ENCODE data around the gene ACP7. TPM values are rescaled to one million over a fixed set of nuclear protein-coding genes. Genes with fewer than 3 reads are reported as not detected.
A peak's percentile ranks its signal among the peaks of the same experiment; 100 is the strongest.

The ACP7 gene
- total RNA-seq, 2 donors from 2014 or later, result 0.80 TPM; not detected in 1

DNA sequence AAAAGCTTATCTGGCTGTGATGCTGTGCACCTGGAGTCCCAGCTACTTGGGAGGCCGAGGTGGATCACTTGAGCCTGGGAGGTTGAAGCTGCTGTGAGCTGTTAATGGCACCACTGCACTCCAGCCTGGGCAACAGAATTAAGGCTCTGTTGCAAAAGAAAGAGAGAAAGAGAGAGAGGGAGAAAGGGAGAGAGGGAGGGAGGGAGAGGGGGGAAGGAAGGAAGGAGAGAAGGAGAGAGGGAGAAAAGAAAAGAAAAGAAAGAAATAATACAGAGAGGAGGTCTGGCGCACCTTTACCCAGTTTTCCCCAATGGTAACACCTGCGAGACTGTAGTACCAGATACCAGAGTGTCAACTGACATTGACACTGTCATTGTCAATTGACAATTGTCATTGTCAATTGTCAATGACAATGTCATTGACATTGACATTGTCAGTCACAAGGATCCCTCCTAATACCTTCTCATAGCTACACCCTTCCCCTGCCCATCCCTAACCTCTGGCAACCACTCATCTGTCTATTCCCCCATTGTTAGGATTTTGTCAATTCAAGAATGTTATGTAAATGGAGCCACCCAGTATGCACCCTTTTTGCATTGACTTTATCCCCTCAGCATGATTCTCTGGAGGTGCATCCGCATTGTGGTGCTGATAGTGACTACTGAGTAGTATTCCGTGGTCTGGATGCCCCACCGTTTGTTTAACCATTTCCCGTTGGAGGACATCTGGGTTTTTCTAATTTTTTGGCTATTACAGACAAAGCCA, 62.7 kb downstream of the ACP7 start:
- H3K4me3 ChIP-seq, result no peak overlapping the region
- no peaks in the 10 kb centered on the region for H3K9me3 ChIP-seq
- intact Hi-C loops (cut with DNase I), result no loop called here
- DNase-seq (ENCODE audit: low spot score), result no peak
- no peaks in the 10 kb centered on the region for H3K36me3 ChIP-seq
- peak overlapping the region; percentile 80 to 88 for H3K27ac ChIP-seq
- TF ChIP-seq, protein P1, sequence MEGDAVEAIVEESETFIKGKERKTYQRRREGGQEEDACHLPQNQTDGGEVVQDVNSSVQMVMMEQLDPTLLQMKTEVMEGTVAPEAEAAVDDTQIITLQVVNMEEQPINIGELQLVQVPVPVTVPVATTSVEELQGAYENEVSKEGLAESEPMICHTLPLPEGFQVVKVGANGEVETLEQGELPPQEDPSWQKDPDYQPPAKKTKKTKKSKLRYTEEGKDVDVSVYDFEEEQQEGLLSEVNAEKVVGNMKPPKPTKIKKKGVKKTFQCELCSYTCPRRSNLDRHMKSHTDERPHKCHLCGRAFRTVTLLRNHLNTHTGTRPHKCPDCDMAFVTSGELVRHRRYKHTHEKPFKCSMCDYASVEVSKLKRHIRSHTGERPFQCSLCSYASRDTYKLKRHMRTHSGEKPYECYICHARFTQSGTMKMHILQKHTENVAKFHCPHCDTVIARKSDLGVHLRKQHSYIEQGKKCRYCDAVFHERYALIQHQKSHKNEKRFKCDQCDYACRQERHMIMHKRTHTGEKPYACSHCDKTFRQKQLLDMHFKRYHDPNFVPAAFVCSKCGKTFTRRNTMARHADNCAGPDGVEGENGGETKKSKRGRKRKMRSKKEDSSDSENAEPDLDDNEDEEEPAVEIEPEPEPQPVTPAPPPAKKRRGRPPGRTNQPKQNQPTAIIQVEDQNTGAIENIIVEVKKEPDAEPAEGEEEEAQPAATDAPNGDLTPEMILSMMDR (IDR thresholded peaks at IDR 0.05), result no peak
- TF ChIP-seq POLR2AphosphoS5 (IDR thresholded peaks at IDR 0.05) (no peak), POLR2A (IDR thresholded peaks at IDR 0.05) (no peak)
- WGBS, result 84% methylated on average over 7 of the region's 7 CpGs
- H3K27me3 ChIP-seq (replicated peaks; ENCODE audit: insufficient read depth), result no peaks in the 10 kb centered on the region
- peaks cover 27% of the 10 kb centered on the region for H3K4me1 ChIP-seq (replicated peaks)

DNA sequence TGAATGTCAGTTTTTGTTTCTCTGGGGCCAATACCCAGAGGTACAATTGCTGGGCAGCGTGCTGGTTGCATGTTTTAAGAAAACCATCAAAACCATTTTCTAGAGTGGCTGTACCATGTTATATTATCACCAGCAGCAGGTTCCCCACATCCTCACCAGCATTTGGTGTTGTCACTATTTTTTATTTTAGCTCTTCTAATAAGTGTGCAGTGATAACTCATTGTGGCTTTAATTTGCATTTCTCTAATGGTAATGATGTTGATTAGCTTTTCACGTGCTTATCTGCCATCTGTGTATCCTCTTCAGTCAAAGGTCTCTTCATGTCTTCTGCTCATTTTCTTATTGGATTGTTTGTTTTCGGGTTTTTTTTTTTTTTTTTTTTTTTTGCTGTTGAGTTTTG, 63.3 kb downstream of the ACP7 start:
- 94% methylated on average over 3 of the region's 3 CpGs for WGBS
- Histone ChIP-seq H3K27me3 (replicated peaks; ENCODE audit: insufficient read depth) (no peaks in the 10 kb centered on the region), H3K4me1 (replicated peaks) (peaks cover 22% of the 10 kb centered on the region), H3K9me3 (no peaks in the 10 kb centered on the region), H3K36me3 (no peaks in the 10 kb centered on the region), H3K27ac (no peak overlapping the region), H3K4me3 (no peak overlapping the region)
- DNase-seq (ENCODE audit: low spot score), result no peak
- intact Hi-C loops (cut with DNase I), result no loop called here
- TF ChIP-seq POLR2AphosphoS5 (IDR thresholded peaks at IDR 0.05), result no peak
- TF ChIP-seq POLR2A (IDR thresholded peaks at IDR 0.05), result no peak

DNA sequence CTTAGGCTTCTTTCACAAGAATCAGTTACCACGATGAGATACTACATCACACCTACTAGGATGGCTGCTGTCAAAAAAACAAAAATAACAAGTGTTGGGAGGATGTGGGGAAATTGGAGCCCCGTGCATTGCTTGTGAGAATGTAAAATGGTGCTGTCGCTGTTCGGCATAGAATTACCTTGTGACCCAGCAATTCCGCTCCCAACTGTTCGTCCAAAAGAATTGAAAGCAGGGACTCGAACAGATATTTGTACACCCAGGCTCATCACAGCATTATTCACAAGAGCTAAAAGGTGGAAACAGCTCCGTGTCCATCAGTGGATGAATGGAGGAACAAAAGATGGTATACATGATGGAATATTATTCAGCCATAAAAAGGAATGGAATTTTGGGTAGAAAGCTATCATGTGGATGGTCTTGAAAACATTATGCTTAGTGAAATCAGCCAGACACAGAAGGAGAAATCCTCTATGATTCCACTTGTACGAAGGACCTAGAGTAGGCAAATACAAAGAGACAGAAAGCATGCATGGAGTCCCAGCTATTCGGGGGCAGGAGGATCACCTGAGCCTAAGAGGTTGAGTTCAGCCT, 64.9 kb downstream of the ACP7 start:
- no peak overlapping the region for H3K4me3 ChIP-seq
- H3K27me3 ChIP-seq (replicated peaks; ENCODE audit: insufficient read depth), result no peaks in the 10 kb centered on the region
- DNase-seq (ENCODE audit: low spot score), result no peak
- intact Hi-C loops (cut with DNase I), result no loop called here
- TF ChIP-seq, protein P1 (IDR thresholded peaks at IDR 0.05), result no peak
- TF ChIP-seq POLR2A (IDR thresholded peaks at IDR 0.05), result no peak
- no peak for TF ChIP-seq POLR2AphosphoS5 (IDR thresholded peaks at IDR 0.05)
- H3K9me3 ChIP-seq, result no peaks in the 10 kb centered on the region
- WGBS, result 95% methylated on average over 10 of the region's 10 CpGs
- peak overlapping the region in 1 of 2 donors; percentile 42 for H3K27ac ChIP-seq
- H3K4me1 ChIP-seq (replicated peaks), result peaks cover 24% of the 10 kb centered on the region
- H3K36me3 ChIP-seq, result no peaks in the 10 kb centered on the region

DNA sequence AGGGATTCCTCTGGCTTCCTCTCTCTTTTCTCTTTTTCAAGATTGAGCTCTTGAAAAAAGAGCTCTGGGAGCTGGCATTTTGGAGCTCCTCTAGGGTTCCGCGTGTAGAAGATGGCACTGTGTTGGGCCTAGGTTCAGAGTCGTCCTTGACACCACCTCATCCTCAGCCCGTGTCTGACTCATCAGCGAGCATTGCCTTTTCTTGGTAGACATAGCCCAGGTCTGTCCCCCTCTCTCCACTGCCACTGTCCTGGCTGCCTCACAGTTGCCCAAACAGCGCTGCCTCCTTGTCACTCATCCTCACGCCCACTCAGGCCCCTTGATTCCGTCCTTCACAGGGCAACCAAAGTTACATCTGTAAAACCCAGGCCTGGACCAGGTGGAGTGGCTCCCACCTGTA, 66.1 kb downstream of the ACP7 start:
- Histone ChIP-seq H3K27me3 (replicated peaks; ENCODE audit: insufficient read depth) (no peaks in the 10 kb centered on the region), H3K27ac (peak overlapping the region in 1 of 2 donors; percentile 42), H3K4me1 (replicated peaks) (peaks cover 21% of the 10 kb centered on the region), H3K36me3 (no peaks in the 10 kb centered on the region), H3K4me3 (no peak overlapping the region), H3K9me3 (no peaks in the 10 kb centered on the region)
- 92% methylated on average over 8 of the region's 8 CpGs for WGBS
- TF ChIP-seq POLR2AphosphoS5 (IDR thresholded peaks at IDR 0.05) (no peak), POLR2A (IDR thresholded peaks at IDR 0.05) (no peak)
- TF ChIP-seq, protein P1 (IDR thresholded peaks at IDR 0.05), result no peak
- intact Hi-C loops (cut with DNase I), result no loop called here
- DNase-seq (ENCODE audit: low spot score), result no peak

DNA sequence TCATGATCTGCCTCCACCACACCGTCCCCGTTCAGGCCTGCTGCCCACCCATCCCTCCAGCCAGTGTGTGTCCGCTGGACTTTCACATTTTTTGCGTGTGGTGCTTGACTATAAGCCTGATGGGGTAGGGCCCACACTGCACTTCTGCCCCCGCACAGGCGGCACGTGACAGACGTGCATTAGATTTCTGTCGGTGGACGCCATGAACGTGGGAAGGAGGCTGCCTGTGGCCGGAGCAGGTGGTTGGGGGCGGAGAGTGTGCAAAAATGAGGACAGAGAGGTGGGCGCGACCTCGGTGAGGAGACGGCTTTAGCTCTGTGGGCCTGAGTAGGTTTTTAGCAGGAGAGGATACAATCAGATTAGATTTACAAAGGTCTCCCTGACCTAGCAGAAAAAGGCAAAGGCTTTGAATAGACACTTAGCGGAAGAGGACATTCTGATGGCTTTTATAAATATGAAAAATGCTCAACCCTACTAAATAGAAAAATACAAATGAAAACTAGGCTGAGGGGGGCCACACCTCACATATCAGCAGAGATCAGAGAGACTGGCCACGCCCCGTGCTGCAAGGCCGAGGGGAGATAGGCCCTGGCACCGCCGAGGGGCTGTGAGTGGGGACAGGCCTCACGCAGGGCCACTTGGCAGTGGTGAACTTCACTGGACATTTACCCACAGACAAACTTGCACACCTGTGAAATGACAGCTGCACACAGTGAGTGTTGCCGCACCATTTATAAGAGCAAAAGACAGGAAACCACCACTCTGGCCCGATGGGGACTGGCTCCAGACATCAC, 66.8 kb downstream of the ACP7 start:
- Histone ChIP-seq H3K4me3 (no peak overlapping the region), H3K9me3 (no peaks in the 10 kb centered on the region), H3K4me1 (replicated peaks) (peaks cover 22% of the 10 kb centered on the region), H3K27ac (peak overlapping the region in 1 of 2 donors; percentile 42), H3K36me3 (no peaks in the 10 kb centered on the region), H3K27me3 (replicated peaks; ENCODE audit: insufficient read depth) (no peaks in the 10 kb centered on the region)
- intact Hi-C loops (cut with DNase I), result no loop called here
- no peak for DNase-seq (ENCODE audit: low spot score)
- 80% methylated on average over 26 of the region's 26 CpGs for WGBS
- TF ChIP-seq, protein P1 (IDR thresholded peaks at IDR 0.05), result no peak
- no peak for TF ChIP-seq POLR2AphosphoS5 (IDR thresholded peaks at IDR 0.05)
- TF ChIP-seq POLR2A (IDR thresholded peaks at IDR 0.05), result no peak

Measured in prostate gland (tissue), 2 donors.